Mesenteric fat pad (tissue), 1 donor: ENCODE results near the gene HLA-DQB1. TPM values are rescaled to one million over a fixed set of nuclear protein-coding genes. Genes with fewer than 3 reads are reported as not detected.
"Not testable (repeated sequence)": the region's sequence is repeated elsewhere in the genome, so short reads cannot be mapped to it uniquely, and the experiment has no call there.

Source experiments
- DNase-seq: peaks from one replicate; pipeline ENCODE4 v3.0.0-alpha.2; 2020; ENCODE audit warnings: low spot score
- long read RNA-seq: library from polyadenylated mRNA; unstranded; transcript quantifications from one replicate; pipeline ENCODE4 v2.0.0, GENCODE V29; 2020
- total RNA-seq: library from RNA; stranded (reverse); fragmentation: NEBNext Ultra II Directional; extraction: Animal tissue kit (Norgen Biotek cat#: 25700); gene quantifications from one replicate; pipeline ENCODE4 v1.2.1, GENCODE V29; 2021
- donor health status: DM: yes; HTN: yes; CAD: no.

The HLA-DQB1 gene
- total RNA-seq: 21.5 TPM
- long read RNA-seq, transcript HLA-DQB1-205 (5 exons, 1,642 nt): major isoform, 58 of 62 reads
- long read RNA-seq, partial matches to known transcripts: 2 of 62 reads
- long read RNA-seq, other reads (novel, unspliced or antisense): 2 of 62 reads

- no peak for DNase-seq
These were observed at the start of gene HLA-DQB1 for GRCh38 chr6:32666420-32667300. Gene HLA-DQB1, minus strand, starts transcription at chr6:32666657. Its CDS starts 50 bp downstream, at chr6:32666607.

- no peak for DNase-seq
These were observed 46.8 kb upstream of the HLA-DQB1 start for GRCh38 chr6:32713241-32713640.

- DNase-seq: no peak
These were observed 43.2 kb upstream of the HLA-DQB1 start for GRCh38 chr6:32709625-32710024.

DNA sequence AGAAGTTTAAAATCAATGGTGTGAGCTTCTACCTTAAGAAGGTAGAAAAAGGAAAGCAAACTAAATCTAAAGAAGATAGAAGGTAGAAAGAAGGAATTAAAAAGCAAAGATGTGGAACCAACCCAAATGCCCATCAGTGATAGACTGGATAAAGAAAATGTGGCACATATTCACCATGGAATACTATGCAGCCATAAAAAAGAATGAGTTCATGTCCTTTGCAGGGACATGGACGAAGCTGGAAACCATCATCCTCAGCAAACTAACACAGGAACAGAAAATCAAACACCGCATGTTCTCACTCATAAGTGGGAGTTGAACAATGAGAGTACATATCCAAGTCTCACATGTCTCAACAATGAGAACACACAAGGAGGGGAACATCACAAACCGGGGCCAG, 38.7 kb upstream of the HLA-DQB1 start:
- DNase-seq: not testable (repeated sequence)

- DNase-seq: no peak
These were observed 36.9 kb upstream of the HLA-DQB1 start for GRCh38 chr6:32703347-32703746.

- DNase-seq: no peak
These were observed 34.1 kb upstream of the HLA-DQB1 start for GRCh38 chr6:32700391-32701040.

- DNase-seq: no peak
These were observed 30.6 kb upstream of the HLA-DQB1 start for GRCh38 chr6:32697031-32697430.

DNA sequence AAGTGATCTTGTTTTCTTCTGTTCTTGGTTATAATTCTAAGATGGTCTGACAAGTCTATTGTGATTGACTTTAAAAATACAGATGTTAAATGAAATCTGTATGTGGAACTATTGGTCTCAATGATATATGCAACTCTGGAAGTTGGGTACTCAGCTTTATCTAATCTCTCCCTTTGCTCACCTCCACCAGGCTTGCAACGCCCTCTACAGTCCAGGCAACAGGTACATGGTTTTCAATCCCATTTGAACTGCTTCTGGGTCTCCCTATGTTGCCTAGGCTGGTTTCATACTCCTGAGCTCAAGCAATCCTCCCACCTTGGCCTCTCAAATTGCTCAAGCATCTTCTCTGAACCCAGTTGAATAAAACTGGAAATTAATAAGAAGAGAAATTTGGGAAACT, 25.6 kb upstream of the HLA-DQB1 start:
- no peak for DNase-seq

DNA sequence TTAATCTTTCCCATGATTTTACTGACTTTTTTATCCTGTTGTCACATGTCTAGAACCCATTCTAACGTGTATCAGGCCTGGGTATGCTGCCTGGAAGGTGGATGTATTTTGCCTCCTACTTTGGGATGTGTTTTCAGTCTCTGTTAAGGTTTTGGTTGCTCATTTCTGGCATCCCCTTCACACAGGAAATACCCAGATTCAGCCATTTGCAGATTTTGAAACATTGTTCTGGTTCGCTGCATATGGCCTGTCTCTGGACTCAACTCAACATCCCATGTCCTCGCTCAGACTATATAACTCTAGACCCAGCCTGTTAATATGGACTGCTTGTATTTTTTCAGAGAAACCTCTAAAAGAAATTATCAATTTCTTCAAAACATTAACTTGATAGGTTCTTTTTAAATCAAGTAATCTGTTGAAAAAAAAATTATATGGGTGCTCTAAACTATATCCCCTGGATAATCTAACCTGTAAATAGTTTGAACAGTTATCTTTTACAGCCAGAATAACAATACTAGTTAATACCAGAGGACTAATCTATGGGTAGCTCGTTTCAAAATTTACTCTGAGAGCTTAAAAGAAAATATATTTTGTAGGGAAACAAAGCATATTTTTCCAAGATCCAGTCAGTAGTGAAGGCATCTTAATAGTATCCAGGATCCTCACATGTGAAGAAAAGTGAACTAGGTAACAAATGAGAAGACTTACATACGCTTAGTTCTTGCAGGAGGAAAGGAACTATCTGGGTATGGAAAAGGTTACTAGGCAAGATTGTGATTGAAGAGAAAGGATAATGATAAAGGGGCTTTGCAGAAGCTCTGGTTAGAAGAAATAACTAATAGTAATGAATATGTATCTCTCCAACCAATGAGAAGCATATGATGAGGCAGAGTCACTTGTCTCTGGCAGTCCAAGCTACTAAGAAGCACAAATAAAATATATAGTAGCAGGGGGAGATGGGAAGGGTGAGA, 23.4 kb upstream of the HLA-DQB1 start:
- no peak for DNase-seq

GRCh38 chr6:32685603-32686002, 19.1 kb upstream of the HLA-DQB1 start:
- DNase-seq: no peak

DNA sequence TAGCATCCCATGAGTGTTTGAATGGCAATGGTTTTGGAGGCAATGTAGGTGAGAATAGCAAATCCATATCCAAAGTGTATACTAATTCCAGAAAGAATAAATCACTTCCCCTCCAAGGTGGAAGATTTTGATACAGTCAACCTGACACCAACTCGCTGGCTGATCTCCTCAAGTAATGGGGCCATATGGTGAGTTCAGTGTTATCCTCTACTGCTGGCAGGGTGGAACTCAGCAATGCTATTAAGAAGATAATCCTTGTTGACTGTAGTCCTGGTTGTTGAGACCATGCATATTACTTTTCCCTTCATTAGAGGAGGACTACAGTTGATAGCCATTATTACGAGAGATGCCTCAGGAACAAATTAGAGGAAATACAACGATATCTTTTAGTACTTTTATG, 17.8 kb upstream of the HLA-DQB1 start:
- DNase-seq: no peak

- no peak for DNase-seq
These were observed 13.6 kb upstream of the HLA-DQB1 start for GRCh38 chr6:32680055-32680454.

GRCh38 chr6:32679492-32679891, 13.0 kb upstream of the HLA-DQB1 start:
- DNase-seq: no peak

DNA sequence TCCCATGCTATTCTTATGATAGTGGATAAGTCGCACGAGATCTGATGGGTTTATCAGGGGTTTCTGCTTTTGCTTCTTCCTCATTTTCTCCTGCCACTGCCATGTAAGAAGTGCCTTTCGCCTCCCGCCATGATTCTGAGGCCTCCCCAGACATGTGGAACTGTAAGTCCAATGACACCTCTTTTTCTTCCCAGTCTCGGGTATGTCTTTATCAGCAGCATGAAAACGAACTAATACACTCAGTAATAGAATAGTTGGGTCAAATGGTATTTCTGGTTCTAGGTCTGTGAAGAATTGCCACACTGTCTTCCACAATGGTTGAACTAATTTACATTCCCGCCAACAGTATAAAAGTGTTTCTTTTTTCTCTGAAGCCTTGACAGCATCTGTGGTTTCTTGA, 7.7 kb upstream of the HLA-DQB1 start:
- DNase-seq: not testable (repeated sequence)

GRCh38 chr6:32671908-32672307, 5.5 kb upstream of the HLA-DQB1 start:
- not testable (repeated sequence) for DNase-seq

- no peak for DNase-seq
These were observed 3.4 kb upstream of the HLA-DQB1 start for GRCh38 chr6:32669893-32670292.

DNA sequence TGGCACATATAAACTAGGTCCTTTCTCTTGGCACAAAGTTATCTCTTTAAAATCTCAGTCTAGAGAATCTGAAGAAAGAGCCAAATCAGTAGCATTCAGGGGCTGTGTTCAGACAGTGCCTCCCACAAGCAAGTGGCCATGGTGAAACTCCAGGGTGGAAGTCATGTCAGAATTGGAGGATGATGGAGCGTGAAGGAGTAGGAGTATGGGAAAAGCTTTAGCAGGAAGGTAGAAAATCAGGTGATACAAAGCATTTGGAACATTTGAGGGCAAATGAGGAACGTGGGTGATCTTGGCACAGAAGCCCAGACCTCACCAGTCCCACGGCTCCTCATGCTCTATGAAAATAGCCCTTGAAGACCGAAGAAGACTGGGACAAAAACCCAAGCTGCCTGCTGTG, 2.8 kb upstream of the HLA-DQB1 start:
- DNase-seq: no peak

DNA sequence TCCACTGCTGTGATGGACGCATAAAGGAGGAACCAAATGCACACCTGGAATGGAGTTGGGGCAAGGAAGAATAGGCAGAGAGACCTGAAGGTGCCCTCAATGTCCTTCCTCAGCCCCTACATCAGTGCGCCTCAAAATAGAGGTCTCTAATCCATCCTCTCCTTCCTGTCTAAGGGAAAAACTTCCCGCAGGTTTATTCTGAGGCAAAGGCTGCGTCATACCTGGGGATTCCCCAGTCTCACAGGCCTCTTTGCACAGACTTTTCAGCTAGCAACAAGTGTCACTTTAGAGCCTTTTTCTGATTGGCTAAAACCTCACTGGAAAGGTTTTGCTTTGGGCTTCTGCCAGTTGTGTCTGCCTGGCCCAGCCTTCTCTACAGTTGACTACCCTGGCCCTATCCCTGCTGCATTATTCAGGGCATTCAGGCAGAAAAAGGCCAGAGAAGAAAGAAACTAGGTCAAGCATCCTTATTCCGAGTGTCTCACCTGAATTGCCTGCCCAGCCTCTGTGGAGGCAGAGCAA, 1.8 kb upstream of the HLA-DQB1 start:
- DNase-seq: no peak

DNA sequence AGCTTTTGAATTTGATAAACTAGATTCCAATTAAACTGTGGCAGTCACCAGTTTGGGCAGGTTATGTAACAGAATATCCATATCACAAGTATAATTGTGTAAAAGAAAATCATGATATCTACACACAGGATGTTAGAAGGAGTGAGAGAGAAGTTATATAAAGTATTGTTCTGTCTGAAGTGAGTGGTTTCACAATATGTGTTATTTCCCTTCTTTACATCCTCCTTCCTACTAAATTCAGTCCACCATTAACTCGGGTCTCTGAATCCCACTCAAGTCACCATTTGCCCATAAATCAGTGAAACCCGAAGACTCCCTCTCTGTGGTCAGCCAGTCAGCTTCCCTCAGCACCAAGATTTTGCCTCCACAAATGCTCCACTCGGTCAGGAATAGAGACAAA, 796 bp downstream of the HLA-DQB1 start:
- no peak for DNase-seq

DNA sequence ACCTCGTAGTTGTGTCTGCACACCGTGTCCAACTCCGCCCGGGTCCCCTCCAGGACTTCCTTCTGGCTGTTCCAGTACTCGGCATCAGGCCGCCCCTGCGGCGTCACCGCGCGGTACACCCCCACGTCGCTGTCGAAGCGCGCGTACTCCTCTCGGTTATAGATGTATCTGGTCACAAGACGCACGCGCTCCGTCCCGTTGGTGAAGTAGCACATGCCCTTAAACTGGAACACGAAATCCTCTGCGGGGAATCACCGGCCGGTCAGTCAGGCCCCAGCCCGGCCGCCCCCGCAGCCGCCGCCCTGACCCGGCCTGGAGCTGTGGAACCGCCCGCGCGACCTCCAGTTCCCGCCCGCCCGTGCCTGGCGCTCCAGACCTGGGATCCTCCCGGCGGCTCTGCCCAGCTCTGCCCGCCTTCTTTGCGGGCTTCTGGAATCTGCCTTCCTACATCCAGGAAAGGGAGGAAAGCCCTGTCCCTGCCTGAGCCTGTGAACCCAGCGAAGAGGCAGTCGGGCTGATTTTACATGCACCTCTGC, 1.6 kb downstream of the HLA-DQB1 start:
- no peak for DNase-seq

GRCh38 chr6:32664354-32664753, 2.1 kb downstream of the HLA-DQB1 start:
- no peak for DNase-seq
